GM10248 (cell line): ENCODE measurements around the gene WEE2.

Experiments
- CTCF ChIA-PET: fragments of 300-600 bp; sonication (Branson Sonifier 250); formaldehyde crosslinking; extraction: SDS; loops from one replicate; lab custom pipeline; 2021; ENCODE audit warnings: antibody characterized with exemption; lab: Yijun Ruan, JAX
- POLR2A ChIA-PET: fragments of 350-650 bp; sonication (Branson Sonifier 250); formaldehyde crosslinking; extraction: SDS; loops from one replicate; lab custom pipeline; 2020; ENCODE audit warnings: antibody characterized with exemption; lab: Yijun Ruan, JAX
- DNase-seq: peaks from one replicate; pipeline ENCODE4 v3.0.0; 2012; ENCODE audit errors: extremely low spot score
- TF ChIP-seq, protein P1 (sequence below): IDR thresholded peaks from 2 replicates; pipeline ENCODE4 v1.5.1; 2012; ENCODE audit warnings: mild to moderate bottlenecking, low read depth; ENCODE audit errors: extremely low read depth, missing control alignments, control extremely low read depth

WEE2 gene

DNA sequence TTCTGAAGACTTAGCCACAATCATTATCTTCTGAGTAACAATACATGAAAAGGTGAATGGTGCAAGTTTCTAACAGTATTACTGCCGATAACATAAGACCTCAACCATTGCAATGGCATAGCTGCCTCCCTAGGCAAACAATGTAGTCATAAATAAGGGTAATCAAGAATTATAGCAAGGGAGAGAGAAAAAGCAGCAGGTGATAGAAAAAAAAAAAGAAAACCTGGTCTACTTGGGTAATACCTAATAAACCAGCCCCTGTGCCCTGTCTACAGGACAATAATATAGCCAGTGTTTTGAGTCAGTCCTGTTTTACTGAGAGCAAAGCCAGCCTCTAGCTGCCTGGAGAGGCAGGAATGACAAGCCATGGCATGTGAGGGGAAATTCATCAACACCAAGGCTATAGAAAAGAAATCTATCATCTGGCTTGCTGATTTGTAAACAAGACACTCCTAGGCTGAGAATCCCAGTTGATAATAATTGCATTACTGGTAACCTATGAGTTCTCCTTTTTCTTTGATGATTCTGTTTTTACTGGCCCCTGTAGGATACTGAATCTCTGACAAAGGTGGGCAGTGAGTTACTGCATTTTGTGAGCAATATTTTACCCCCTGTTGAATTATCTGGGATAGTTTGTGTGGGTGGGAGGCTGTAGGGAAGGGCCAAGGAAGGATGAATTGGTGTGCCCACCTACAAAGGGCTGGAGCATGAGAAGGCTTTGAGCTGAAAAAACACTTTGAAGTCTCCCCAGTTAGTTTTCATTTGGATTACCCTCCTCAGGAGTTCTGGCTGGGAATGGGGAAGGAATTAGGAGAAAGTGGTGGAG, 1.7 kb upstream of the WEE2 start:
- TF ChIP-seq, protein P1, sequence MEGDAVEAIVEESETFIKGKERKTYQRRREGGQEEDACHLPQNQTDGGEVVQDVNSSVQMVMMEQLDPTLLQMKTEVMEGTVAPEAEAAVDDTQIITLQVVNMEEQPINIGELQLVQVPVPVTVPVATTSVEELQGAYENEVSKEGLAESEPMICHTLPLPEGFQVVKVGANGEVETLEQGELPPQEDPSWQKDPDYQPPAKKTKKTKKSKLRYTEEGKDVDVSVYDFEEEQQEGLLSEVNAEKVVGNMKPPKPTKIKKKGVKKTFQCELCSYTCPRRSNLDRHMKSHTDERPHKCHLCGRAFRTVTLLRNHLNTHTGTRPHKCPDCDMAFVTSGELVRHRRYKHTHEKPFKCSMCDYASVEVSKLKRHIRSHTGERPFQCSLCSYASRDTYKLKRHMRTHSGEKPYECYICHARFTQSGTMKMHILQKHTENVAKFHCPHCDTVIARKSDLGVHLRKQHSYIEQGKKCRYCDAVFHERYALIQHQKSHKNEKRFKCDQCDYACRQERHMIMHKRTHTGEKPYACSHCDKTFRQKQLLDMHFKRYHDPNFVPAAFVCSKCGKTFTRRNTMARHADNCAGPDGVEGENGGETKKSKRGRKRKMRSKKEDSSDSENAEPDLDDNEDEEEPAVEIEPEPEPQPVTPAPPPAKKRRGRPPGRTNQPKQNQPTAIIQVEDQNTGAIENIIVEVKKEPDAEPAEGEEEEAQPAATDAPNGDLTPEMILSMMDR: no peak
- ChIA-PET POLR2A (no interaction called here), CTCF (no interaction called here)
- DNase-seq: no peak

GRCh38 chr7:141709318-141709717, 1.2 kb downstream of the WEE2 start:
- no peak for DNase-seq
- TF ChIP-seq, protein P1: no peak
- ChIA-PET CTCF (interaction anchor here (1.0 to 4.1 kb wide), 9 partner anchors 10 to 77 kb away, joined by 3 to 24 read pairs (median 4); no protein-coding TSS in a partner anchor), POLR2A (no interaction called here)

GRCh38 chr7:141709749-141710148, 1.6 kb downstream of the WEE2 start:
- ChIA-PET CTCF (interaction anchor here (1.2 to 4.1 kb wide), 7 partner anchors 10 to 76 kb away, joined by 3 to 24 read pairs (median 4); no protein-coding TSS in a partner anchor), POLR2A (no interaction called here)
- DNase-seq: no peak
- TF ChIP-seq, protein P1: no peak

DNA sequence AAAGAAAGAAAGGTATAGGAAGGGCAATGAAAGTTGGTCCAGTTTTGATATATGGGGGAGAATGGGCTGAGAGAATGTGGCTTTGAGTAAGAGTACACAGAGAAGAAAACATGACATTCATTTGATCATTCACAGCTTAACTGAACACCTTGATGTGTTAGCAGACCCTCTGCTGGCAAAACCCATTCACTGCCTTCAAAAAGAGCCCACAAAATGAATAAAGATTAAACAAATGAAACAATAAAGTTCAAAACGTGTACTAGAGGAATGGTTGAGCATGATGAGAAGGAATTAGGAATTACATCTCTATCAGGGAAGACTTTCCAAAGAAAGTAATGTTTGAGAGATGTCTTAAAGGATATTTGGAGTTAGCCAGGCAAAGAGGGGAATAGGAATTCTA, 2.1 kb downstream of the WEE2 start:
- CTCF ChIA-PET: interaction anchor here (0.8 to 4.1 kb wide), 6 partner anchors 11 to 55 kb away, joined by 3 to 24 read pairs (median 7); no protein-coding TSS in a partner anchor
- TF ChIP-seq, protein P1: peak; percentile 28
- POLR2A ChIA-PET: no interaction called here
- no peak for DNase-seq

- POLR2A ChIA-PET: no interaction called here
- DNase-seq: no peak
- CTCF ChIA-PET: interaction anchor here (1.2 to 2.2 kb wide), 5 partner anchors 9 to 45 kb away, joined by 3 to 10 read pairs (median 3); no protein-coding TSS in a partner anchor
- TF ChIP-seq, protein P1: no peak
Measured at GRCh38 chr7:141712603-141713255, 4.6 kb downstream of the WEE2 start.

- no peak for DNase-seq
- CTCF ChIA-PET: interaction anchor here (0.9 to 2.7 kb wide), 9 partner anchors 8 to 72 kb away, joined by 3 to 10 read pairs (median 6); partner anchors contain the start of gene SSBP1
- POLR2A ChIA-PET: no interaction called here
- TF ChIP-seq, protein P1: no peak
Measured at GRCh38 chr7:141713890-141714289, 5.7 kb downstream of the WEE2 start.
